HG02981 (cell line): ENCODE data around the gene HARS2.
"Not testable (repeated sequence)": the region's sequence is repeated elsewhere in the genome, so short reads cannot be mapped to it uniquely, and the experiment has no call there.

ENCODE experiments used
- ATAC-seq: cut with Tn5 transposase; IDR thresholded peaks from one replicate; pipeline ENCODE4 v1.9.1; 2021; ENCODE audit warnings: mild to moderate bottlenecking, moderate library complexity; ENCODE audit not compliant: unreplicated experiment

Gene HARS2

GRCh38 chr5:140690941-140691924 lies at the start of gene HARS2, which contains the start of gene HARS1:
Gene HARS2, plus strand, starts transcription at chr5:140691455. Its CDS starts 194 bp downstream, at chr5:140691649.
Gene HARS1, minus strand, starts transcription at chr5:140691370. Its CDS starts 66 bp downstream, at chr5:140691304.
- peak; percentile 97 for ATAC-seq

GRCh38 chr5:140641716-140642115 lies 49.5 kb upstream of the HARS2 start:
- no peak for ATAC-seq

GRCh38 chr5:140642718-140643117 lies 48.5 kb upstream of the HARS2 start:
- ATAC-seq, result no peak

GRCh38 chr5:140647042-140647419 lies 44.2 kb upstream of the HARS2 start:
- ATAC-seq, result no peak

- no peak for ATAC-seq
Observed at GRCh38 chr5:140658870-140659269, 32.4 kb upstream of the HARS2 start.

GRCh38 chr5:140660371-140660770 lies 30.9 kb upstream of the HARS2 start:
- not testable (repeated sequence) for ATAC-seq

GRCh38 chr5:140664030-140664358 lies 27.3 kb upstream of the HARS2 start:
- ATAC-seq, result no peak

- ATAC-seq, result peak; percentile 97
Observed at GRCh38 chr5:140664359-140665119, 26.7 kb upstream of the HARS2 start, which contains the start of gene WDR55. Gene WDR55, plus strand, starts transcription at chr5:140664904. Its CDS starts 9 bp downstream, at chr5:140664913.

- ATAC-seq, result not testable (repeated sequence)
Observed at GRCh38 chr5:140671035-140671434, 20.2 kb upstream of the HARS2 start.

GRCh38 chr5:140671472-140672125 lies 19.7 kb upstream of the HARS2 start:
- no peak for ATAC-seq

- ATAC-seq, result no peak
Observed at GRCh38 chr5:140672455-140673186, 18.6 kb upstream of the HARS2 start.

- ATAC-seq, result no peak
Observed at GRCh38 chr5:140673187-140673976, 17.9 kb upstream of the HARS2 start, which contains the start of gene DND1. Gene DND1, minus strand, starts transcription at chr5:140673576. Its CDS starts 34 bp downstream, at chr5:140673542.

- no peak for ATAC-seq
Observed at GRCh38 chr5:140674211-140674610, 17.0 kb upstream of the HARS2 start.

- no peak for ATAC-seq
Observed at GRCh38 chr5:140674629-140675028, 16.6 kb upstream of the HARS2 start.

GRCh38 chr5:140677947-140678346 lies 13.3 kb upstream of the HARS2 start:
- ATAC-seq, result peak; percentile 74

- ATAC-seq, result no peak
Observed at GRCh38 chr5:140678993-140679392, 12.3 kb upstream of the HARS2 start.

- peak; percentile 3 for ATAC-seq
Observed at GRCh38 chr5:140690376-140690932, 801 bp upstream of the HARS2 start.

GRCh38 chr5:140694276-140694675 lies 3.0 kb downstream of the HARS2 start:
- ATAC-seq, result no peak

- no peak for ATAC-seq
Observed at GRCh38 chr5:140696891-140697492, 5.7 kb downstream of the HARS2 start.
